HEK293 (cell line): Measurements from ENCODE around the gene CDK1.

ENCODE experiments used
- CTCF ChIP-seq: fragments of 450-650 bp; formaldehyde crosslinking; IDR thresholded peaks from 2 replicates; pipeline ENCODE4 v1.5.1; 2016; ENCODE audit warnings: missing biosample characterization, missing genetic modification characterization
- KLF10 ChIP-seq: fragments of 450-650 bp; IDR thresholded peaks from 2 replicates; pipeline ENCODE4 v1.5.1; 2018; ENCODE audit warnings: missing biosample characterization, mild to moderate bottlenecking, missing genetic modification characterization
- PRDM1 ChIP-seq: fragments of 450-650 bp; formaldehyde crosslinking; IDR thresholded peaks from 2 replicates; pipeline ENCODE4; 2016; ENCODE audit warnings: missing biosample characterization, missing genetic modification characterization
- ZBTB11 ChIP-seq: fragments of 450-650 bp; formaldehyde crosslinking; conservative IDR thresholded peaks from 2 replicates; pipeline ENCODE4 v1.5.1; 2016; ENCODE audit warnings: low read depth, missing biosample characterization, missing genetic modification characterization
- ZBTB21 ChIP-seq: fragments of 450-650 bp; formaldehyde crosslinking; IDR thresholded peaks from 2 replicates; pipeline ENCODE4 v1.5.1; 2017; ENCODE audit warnings: missing biosample characterization, missing genetic modification characterization
- ZBTB7A ChIP-seq: fragments of 450-650 bp; formaldehyde crosslinking; IDR thresholded peaks from 2 replicates; pipeline ENCODE4 v1.5.1; 2016; ENCODE audit warnings: low read depth, missing biosample characterization, missing genetic modification characterization
- ZNF146 ChIP-seq: fragments of 450-650 bp; formaldehyde crosslinking; IDR thresholded peaks from 2 replicates; pipeline ENCODE4 v1.5.1; 2016; ENCODE audit warnings: missing biosample characterization, missing genetic modification characterization
- ZNF239 ChIP-seq: fragments of 450-650 bp; formaldehyde crosslinking; IDR thresholded peaks from 2 replicates; pipeline ENCODE4 v1.5.1; 2016; ENCODE audit warnings: missing biosample characterization, missing genetic modification characterization
- ZNF280C ChIP-seq: fragments of 450-650 bp; formaldehyde crosslinking; IDR thresholded peaks from 2 replicates; pipeline ENCODE4 v1.5.1; 2016; ENCODE audit warnings: missing biosample characterization, missing genetic modification characterization
- ZNF670 ChIP-seq: fragments of 450-650 bp; formaldehyde crosslinking; IDR thresholded peaks from 2 replicates; pipeline ENCODE4 v1.5.1; 2016; ENCODE audit warnings: missing biosample characterization, missing genetic modification characterization, low read depth
- ZNF768 ChIP-seq: fragments of 450-650 bp; formaldehyde crosslinking; IDR thresholded peaks from 2 replicates; pipeline ENCODE4 v1.5.1; 2018; ENCODE audit warnings: missing biosample characterization, mild to moderate bottlenecking, missing genetic modification characterization

- TF ChIP-seq ZNF146 (no peak), ZNF239 (no peak), CTCF (tag by site-specific recombination) (no peak), ZNF280C (tag by site-specific recombination) (no peak), ZBTB7A (tag by site-specific recombination) (no peak), ZNF768 (tag by site-specific recombination) (no peak), ZBTB11 (tag by site-specific recombination) (no peak), ZBTB21 (no peak), PRDM1 (tag by site-specific recombination) (no peak), KLF10 (tag by site-specific recombination) (no peak), ZNF670 (tag by site-specific recombination) (no peak)
These were observed 906 bp downstream of the CDK1 start for GRCh38 chr10:60778971-60779796.
